Measurements from ENCODE around the gene SNTG2. TPM values are rescaled to one million over a fixed set of nuclear protein-coding genes. Genes with fewer than 3 reads are reported as not detected.

The SNTG2 gene
- total and polyA plus RNA-seq, 4 donors, result not detected

DNA sequence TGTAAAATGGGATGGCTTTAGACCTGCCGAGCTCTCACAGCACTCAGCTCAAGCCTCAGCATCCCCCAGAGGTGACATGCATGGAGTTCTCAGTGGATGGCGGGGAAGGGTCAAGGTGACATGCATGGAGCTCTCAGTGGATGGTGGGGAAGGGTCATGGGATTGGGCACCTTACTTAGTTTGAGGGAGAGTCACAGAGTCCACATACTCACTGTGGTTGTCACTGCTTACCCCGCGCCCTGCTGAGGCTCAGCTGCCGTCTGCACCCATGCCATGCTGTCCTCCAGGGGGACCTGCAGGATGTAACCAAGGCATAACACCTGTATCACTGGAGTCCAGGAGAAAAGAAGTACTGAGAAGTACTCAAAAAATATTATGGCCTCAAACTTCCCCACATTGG, 350.4 kb downstream of the SNTG2 start:
- Histone ChIP-seq H3K4me1 (ENCODE audit: control insufficient read depth in 4 of 4, insufficient read depth in 4 of 4, low read length in 3 of 4) (no peaks in the 10 kb centered on the region), H3K9ac (ENCODE audit: low read depth in 1 of 2, low read length in 2 of 2) (no peak overlapping the region), H3K27ac (ENCODE audit: low read depth in 1 of 2, low read length in 2 of 2) (no peak overlapping the region), H3K36me3 (ENCODE audit: control insufficient read depth in 4 of 4, insufficient read depth in 3 of 4, low read depth in 1 of 4, low read length in 3 of 4) (no peaks in the 10 kb centered on the region), H3K9me3 (ENCODE audit: control insufficient read depth in 4 of 4, low read length in 3 of 4) (no peaks in the 10 kb centered on the region), H3K4me3 (ENCODE audit: low read depth in 1 of 3, low read length in 3 of 3) (no peak overlapping the region), H3K27me3 (ENCODE audit: control insufficient read depth in 4 of 4, insufficient read depth in 4 of 4, low read length in 3 of 4) (no peaks in the 10 kb centered on the region)
- 82% methylated on average over 5 of the region's 5 CpGs for WGBS
- DNase-seq (ENCODE audit: low spot score), result no peak
- TF ChIP-seq FOXA1 (IDR thresholded peaks at IDR 0.05), result no peak
- no peak for TF ChIP-seq SP1 (IDR thresholded peaks at IDR 0.05)
- TF ChIP-seq, protein P1, sequence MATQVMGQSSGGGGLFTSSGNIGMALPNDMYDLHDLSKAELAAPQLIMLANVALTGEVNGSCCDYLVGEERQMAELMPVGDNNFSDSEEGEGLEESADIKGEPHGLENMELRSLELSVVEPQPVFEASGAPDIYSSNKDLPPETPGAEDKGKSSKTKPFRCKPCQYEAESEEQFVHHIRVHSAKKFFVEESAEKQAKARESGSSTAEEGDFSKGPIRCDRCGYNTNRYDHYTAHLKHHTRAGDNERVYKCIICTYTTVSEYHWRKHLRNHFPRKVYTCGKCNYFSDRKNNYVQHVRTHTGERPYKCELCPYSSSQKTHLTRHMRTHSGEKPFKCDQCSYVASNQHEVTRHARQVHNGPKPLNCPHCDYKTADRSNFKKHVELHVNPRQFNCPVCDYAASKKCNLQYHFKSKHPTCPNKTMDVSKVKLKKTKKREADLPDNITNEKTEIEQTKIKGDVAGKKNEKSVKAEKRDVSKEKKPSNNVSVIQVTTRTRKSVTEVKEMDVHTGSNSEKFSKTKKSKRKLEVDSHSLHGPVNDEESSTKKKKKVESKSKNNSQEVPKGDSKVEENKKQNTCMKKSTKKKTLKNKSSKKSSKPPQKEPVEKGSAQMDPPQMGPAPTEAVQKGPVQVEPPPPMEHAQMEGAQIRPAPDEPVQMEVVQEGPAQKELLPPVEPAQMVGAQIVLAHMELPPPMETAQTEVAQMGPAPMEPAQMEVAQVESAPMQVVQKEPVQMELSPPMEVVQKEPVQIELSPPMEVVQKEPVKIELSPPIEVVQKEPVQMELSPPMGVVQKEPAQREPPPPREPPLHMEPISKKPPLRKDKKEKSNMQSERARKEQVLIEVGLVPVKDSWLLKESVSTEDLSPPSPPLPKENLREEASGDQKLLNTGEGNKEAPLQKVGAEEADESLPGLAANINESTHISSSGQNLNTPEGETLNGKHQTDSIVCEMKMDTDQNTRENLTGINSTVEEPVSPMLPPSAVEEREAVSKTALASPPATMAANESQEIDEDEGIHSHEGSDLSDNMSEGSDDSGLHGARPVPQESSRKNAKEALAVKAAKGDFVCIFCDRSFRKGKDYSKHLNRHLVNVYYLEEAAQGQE (IDR thresholded peaks at IDR 0.05), result no peak
- no peak for TF ChIP-seq YY1 (IDR thresholded peaks at IDR 0.05)
- TF ChIP-seq GABPA (IDR thresholded peaks at IDR 0.05 in 1 of 2, conservative IDR thresholded peaks at IDR 0.05 in 1 of 2), result no peak
- TF ChIP-seq, protein P2, sequence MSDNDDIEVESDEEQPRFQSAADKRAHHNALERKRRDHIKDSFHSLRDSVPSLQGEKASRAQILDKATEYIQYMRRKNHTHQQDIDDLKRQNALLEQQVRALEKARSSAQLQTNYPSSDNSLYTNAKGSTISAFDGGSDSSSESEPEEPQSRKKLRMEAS (IDR thresholded peaks at IDR 0.05), result no peak
- TF ChIP-seq, protein P3, sequence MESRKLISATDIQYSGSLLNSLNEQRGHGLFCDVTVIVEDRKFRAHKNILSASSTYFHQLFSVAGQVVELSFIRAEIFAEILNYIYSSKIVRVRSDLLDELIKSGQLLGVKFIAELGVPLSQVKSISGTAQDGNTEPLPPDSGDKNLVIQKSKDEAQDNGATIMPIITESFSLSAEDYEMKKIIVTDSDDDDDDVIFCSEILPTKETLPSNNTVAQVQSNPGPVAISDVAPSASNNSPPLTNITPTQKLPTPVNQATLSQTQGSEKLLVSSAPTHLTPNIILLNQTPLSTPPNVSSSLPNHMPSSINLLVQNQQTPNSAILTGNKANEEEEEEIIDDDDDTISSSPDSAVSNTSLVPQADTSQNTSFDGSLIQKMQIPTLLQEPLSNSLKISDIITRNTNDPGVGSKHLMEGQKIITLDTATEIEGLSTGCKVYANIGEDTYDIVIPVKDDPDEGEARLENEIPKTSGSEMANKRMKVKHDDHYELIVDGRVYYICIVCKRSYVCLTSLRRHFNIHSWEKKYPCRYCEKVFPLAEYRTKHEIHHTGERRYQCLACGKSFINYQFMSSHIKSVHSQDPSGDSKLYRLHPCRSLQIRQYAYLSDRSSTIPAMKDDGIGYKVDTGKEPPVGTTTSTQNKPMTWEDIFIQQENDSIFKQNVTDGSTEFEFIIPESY (IDR thresholded peaks at IDR 0.05), result no peak
- no peak for TF ChIP-seq JUND (IDR thresholded peaks at IDR 0.05)
- TF ChIP-seq FOXA2 (IDR thresholded peaks at IDR 0.05), result no peak
- no peak for TF ChIP-seq EGR1 (IDR thresholded peaks at IDR 0.05; ENCODE audit: low read depth in 2 of 2)
- no peak for TF ChIP-seq RXRA (IDR thresholded peaks at IDR 0.05)
- TF ChIP-seq, protein P4, sequence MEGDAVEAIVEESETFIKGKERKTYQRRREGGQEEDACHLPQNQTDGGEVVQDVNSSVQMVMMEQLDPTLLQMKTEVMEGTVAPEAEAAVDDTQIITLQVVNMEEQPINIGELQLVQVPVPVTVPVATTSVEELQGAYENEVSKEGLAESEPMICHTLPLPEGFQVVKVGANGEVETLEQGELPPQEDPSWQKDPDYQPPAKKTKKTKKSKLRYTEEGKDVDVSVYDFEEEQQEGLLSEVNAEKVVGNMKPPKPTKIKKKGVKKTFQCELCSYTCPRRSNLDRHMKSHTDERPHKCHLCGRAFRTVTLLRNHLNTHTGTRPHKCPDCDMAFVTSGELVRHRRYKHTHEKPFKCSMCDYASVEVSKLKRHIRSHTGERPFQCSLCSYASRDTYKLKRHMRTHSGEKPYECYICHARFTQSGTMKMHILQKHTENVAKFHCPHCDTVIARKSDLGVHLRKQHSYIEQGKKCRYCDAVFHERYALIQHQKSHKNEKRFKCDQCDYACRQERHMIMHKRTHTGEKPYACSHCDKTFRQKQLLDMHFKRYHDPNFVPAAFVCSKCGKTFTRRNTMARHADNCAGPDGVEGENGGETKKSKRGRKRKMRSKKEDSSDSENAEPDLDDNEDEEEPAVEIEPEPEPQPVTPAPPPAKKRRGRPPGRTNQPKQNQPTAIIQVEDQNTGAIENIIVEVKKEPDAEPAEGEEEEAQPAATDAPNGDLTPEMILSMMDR (IDR thresholded peaks at IDR 0.05; ENCODE audit: low read depth, low read length, missing input control), result no peak
- TF ChIP-seq HNF4A (conservative IDR thresholded peaks at IDR 0.05), result no peak
- TF ChIP-seq HNF4G (IDR thresholded peaks at IDR 0.05), result no peak
- TF ChIP-seq, protein P5, sequence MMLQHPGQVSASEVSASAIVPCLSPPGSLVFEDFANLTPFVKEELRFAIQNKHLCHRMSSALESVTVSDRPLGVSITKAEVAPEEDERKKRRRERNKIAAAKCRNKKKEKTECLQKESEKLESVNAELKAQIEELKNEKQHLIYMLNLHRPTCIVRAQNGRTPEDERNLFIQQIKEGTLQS (IDR thresholded peaks at IDR 0.05), result no peak
- TF ChIP-seq NR2F2 (IDR thresholded peaks at IDR 0.05), result no peak
- TF ChIP-seq RAD21 (IDR thresholded peaks at IDR 0.05), result no peak
- no peak for TF ChIP-seq TAF1 (conservative IDR thresholded peaks at IDR 0.05)
